ENCODE data around the gene BCL7A.

The BCL7A gene

DNA sequence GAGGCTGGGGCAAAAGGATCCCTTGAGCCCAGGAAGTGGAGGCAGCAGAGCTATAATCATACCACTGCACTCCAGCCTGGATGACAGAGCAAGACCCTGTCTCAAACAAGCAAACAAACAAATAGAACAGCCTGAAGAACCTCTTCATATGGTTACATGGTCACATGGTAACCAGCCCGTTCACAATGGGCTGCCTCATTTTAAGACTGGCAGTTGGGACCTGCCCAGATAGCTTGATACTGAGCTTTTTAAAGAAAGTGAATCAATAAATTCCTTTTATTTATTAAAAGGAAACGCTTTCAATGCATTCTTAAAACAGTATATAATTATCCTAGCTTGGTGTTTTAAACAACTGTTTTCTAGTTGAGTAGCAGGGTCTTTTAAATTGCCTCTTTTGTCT is 67.4 kb downstream of the BCL7A start:
- Histone ChIP-seq H3K27ac (ENCODE audit: low read depth, low read length, poor library complexity, severe bottlenecking) (no peak overlapping the region), H3K9me3 (ENCODE audit: low read length) (no peaks in the 10 kb centered on the region), H3K4me2 (ENCODE audit: low read length) (no peak overlapping the region), H3K4me1 (ENCODE audit: insufficient read depth, low read length, severe bottlenecking) (peaks cover 11% of the 10 kb centered on the region), H3K79me2 (ENCODE audit: insufficient read depth, low read length) (no peaks in the 10 kb centered on the region), H3K27me3 (ENCODE audit: insufficient read depth, low read length) (no peaks in the 10 kb centered on the region), H3K9ac (ENCODE audit: low read length) (no peak overlapping the region), H3F3A (ENCODE audit: insufficient read depth, low read length) (no peaks in the 10 kb centered on the region), H3K36me3 (ENCODE audit: insufficient read depth, low read length) (peaks cover 24% of the 10 kb centered on the region), H3K4me3 (ENCODE audit: low read depth, low read length, poor library complexity, severe bottlenecking) (no peak overlapping the region), H4K20me1 (ENCODE audit: insufficient read depth, low read length) (no peaks in the 10 kb centered on the region), H3K9me2 (ENCODE audit: low read depth, low read length) (no peaks in the 10 kb centered on the region), H2AFZ (ENCODE audit: low read length) (no peak overlapping the region)
- TF ChIP-seq EZH2 (IDR thresholded peaks at IDR 0.05; ENCODE audit: borderline replicate concordance, low read length) (no peak), CTCF (IDR thresholded peaks at IDR 0.05; ENCODE audit: low read length) (no peak)

DNA sequence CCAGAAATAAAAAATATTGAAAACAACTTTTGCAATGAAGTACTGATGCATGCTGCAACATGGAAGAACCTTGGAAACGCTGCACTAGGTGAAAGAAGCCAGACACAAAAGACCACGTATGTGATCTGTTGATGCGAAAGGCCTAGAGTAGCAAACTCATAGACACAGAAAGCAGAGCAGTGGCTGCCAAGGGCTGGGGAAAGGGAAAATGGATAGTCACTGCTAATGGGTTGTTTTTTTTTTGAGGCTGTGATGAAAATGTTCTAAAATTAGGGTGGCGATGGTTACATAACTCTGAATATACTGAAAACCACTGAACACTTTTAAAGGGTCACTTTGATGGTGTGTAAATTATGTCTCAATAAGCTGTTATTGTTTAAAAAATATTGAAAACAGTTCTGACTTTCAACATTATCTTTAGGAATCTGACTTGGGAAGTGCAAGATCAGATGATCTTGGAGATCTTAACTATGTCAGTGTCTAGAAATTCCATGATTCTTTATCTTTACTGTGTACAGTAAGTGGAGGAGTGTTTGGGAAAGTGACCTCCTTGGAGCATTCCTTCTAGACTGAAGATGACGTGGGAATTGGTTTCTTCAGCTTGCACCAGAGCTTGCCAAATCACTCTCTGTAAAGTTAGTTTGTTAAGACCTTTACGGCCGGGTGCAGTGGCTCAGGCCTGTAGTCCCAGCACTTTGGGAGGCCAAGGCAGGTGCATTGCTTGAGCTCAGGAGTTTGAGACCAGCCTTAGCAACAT is 69.3 kb downstream of the BCL7A start:
- no peaks in the 10 kb centered on the region for H3K9me2 ChIP-seq (ENCODE audit: low read depth, low read length)
- no peaks in the 10 kb centered on the region for H3K9me3 ChIP-seq (ENCODE audit: low read length)
- H3K4me1 ChIP-seq (ENCODE audit: insufficient read depth, low read length, severe bottlenecking): peaks cover 11% of the 10 kb centered on the region
- H3K36me3 ChIP-seq (ENCODE audit: insufficient read depth, low read length): peaks cover 14% of the 10 kb centered on the region; the same call in 1 of the 2 replicates
- no peaks in the 10 kb centered on the region for H3K27me3 ChIP-seq (ENCODE audit: insufficient read depth, low read length)
- no peak overlapping the region for H3K9ac ChIP-seq (ENCODE audit: low read length)
- no peak overlapping the region for H3K4me2 ChIP-seq (ENCODE audit: low read length)
- no peak overlapping the region for H2AFZ ChIP-seq (ENCODE audit: low read length)
- no peak for TF ChIP-seq CTCF (IDR thresholded peaks at IDR 0.05; ENCODE audit: low read length)
- TF ChIP-seq EZH2 (IDR thresholded peaks at IDR 0.05; ENCODE audit: borderline replicate concordance, low read length): no peak
- H4K20me1 ChIP-seq (ENCODE audit: insufficient read depth, low read length): no peaks in the 10 kb centered on the region
- H3F3A ChIP-seq (ENCODE audit: insufficient read depth, low read length): peaks cover 6% of the 10 kb centered on the region; the same call in 1 of the 2 replicates
- H3K27ac ChIP-seq (ENCODE audit: low read depth, low read length, poor library complexity, severe bottlenecking): no peak overlapping the region
- no peak overlapping the region for H3K4me3 ChIP-seq (ENCODE audit: low read depth, low read length, poor library complexity, severe bottlenecking)
- H3K79me2 ChIP-seq (ENCODE audit: insufficient read depth, low read length): no peaks in the 10 kb centered on the region

DNA sequence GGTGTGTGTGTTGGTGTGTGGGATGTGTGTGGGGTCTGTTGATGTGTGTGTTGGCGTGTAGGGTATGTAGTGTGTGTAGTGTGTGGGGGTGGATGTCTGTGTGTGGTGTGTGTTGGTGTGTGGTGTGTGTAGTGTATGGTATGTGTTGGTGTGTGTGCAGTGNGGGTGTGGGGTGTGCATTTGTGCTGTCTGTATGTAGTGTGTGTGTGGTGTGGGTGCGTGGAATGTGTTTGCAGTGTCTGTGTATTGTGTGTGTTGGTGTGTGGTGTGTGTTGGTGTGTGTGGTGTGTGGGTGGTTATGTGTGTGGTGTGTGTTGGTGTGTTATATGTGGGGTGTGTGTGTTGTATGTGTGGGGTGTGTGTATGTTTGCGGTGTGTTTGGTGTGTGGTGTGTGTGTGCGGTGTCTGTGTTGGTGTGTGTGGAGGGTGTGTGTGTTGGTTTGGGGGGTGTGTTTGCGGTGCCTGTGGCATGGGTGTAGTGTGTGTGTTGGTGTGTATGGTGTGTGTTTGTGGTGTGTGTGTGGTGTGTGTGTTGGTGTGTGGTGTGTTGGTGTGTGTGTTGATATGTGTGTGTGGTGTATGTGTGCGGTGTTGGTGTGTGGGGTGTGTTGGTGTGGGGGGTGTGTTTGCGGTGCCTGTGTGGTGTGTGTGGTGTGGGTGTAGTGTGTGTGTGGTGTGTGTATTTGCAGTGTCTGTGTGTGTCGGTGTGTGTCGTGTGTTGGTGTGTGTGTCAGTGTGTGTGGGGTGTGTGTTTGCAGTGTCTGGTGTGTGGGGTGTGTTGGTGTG is 71.6 kb downstream of the BCL7A start:
- Histone ChIP-seq H4K20me1 (ENCODE audit: insufficient read depth, low read length) (no peaks in the 10 kb centered on the region), H3K4me2 (ENCODE audit: low read length) (no peak overlapping the region), H3K27me3 (ENCODE audit: insufficient read depth, low read length) (no peaks in the 10 kb centered on the region), H3K9me3 (ENCODE audit: low read length) (no peaks in the 10 kb centered on the region), H3K4me1 (ENCODE audit: insufficient read depth, low read length, severe bottlenecking) (peaks cover 6% of the 10 kb centered on the region), H3K4me3 (ENCODE audit: low read depth, low read length, poor library complexity, severe bottlenecking) (no peak overlapping the region), H3K27ac (ENCODE audit: low read depth, low read length, poor library complexity, severe bottlenecking) (no peak overlapping the region), H3K79me2 (ENCODE audit: insufficient read depth, low read length) (no peaks in the 10 kb centered on the region), H3F3A (ENCODE audit: insufficient read depth, low read length) (peaks cover 6% of the 10 kb centered on the region; the same call in 1 of the 2 replicates), H3K36me3 (ENCODE audit: insufficient read depth, low read length) (0 out of 2 replicates have a peak, but pooled peaks cover 7% of the 10 kb centered on the region), H3K9ac (ENCODE audit: low read length) (no peak overlapping the region), H2AFZ (ENCODE audit: low read length) (no peak overlapping the region), H3K9me2 (ENCODE audit: low read depth, low read length) (no peaks in the 10 kb centered on the region)
- TF ChIP-seq CTCF (IDR thresholded peaks at IDR 0.05; ENCODE audit: low read length) (no peak), EZH2 (IDR thresholded peaks at IDR 0.05; ENCODE audit: borderline replicate concordance, low read length) (no peak)

All from OCI-LY1 (cell line).